Mesothelial cell of epicardium (in vitro differentiated cells): ENCODE data around the gene HDAC4. TPM values are rescaled to one million over a fixed set of nuclear protein-coding genes. Genes with fewer than 3 reads are reported as not detected.

Experiments used
- DNase-seq, 2 experiments: peaks; one replicate each; pipeline ENCODE4 v3.0.0; 2021; ENCODE audit warnings: low spot score in 2 of 2; ENCODE audit not compliant: unreplicated experiment in 2 of 2
- H3K27ac Mint-ChIP-seq: 2 replicates; pipeline ENCODE4 v1.8.0; 2021; ENCODE audit warnings: mixed read lengths
- H3K27me3 Mint-ChIP-seq: 2 replicates; pipeline ENCODE4 v1.8.0; 2021; ENCODE audit warnings: low read depth, mixed read lengths
- H3K36me3 Mint-ChIP-seq: 2 replicates; pipeline ENCODE4 v1.8.0; 2021; ENCODE audit warnings: mixed read lengths
- H3K4me1 Mint-ChIP-seq: 2 replicates; pipeline ENCODE4 v1.8.0; 2021; ENCODE audit warnings: mixed read lengths
- H3K4me3 Mint-ChIP-seq: 2 replicates; pipeline ENCODE4 v1.8.0; 2021; ENCODE audit warnings: mild to moderate bottlenecking, moderate library complexity, mixed read lengths
- H3K9me3 Mint-ChIP-seq: 2 replicates; pipeline ENCODE4 v1.8.0; 2021; ENCODE audit warnings: mixed read lengths
- CTCF ChIP-seq: fragments of 200-600 bp; sonication (generic); IDR thresholded peaks from one replicate; pipeline ENCODE4 v1.5.0; 2021; ENCODE audit warnings: antibody characterized with exemption; ENCODE audit not compliant: unreplicated experiment
- total RNA-seq: library from RNA; stranded (reverse); gene quantifications from 3 replicates; pipeline ENCODE4 v1.2.1, GENCODE V29; 2021

The HDAC4 gene
- total RNA-seq, 1 donor from 2014 or later, result 59.2 TPM

DNA sequence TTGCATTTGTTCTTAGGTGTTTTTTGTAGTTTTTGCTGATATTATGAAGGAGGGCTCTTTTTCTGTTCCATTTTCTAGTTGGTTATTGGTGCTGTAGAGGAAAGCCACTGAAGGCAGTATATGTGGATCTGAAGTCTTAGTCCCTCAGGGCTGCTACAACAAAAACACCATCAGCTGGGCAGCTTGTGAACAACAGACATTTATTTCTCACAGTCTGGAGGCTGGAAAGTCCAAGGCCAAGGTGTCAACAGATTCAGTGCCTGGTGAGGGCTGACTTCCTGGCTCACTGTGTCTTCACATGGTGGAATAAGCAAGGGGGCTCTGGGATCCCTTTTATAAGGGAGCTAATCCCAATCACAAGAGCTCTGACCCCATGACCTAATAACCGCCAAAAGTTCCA is 31.4 kb upstream of the HDAC4 start:
- TF ChIP-seq CTCF, result no peak
- H3K36me3 Mint-ChIP-seq, result no peaks in the 10 kb centered on the region
- H3K9me3 Mint-ChIP-seq, result peaks cover 20% of the 10 kb centered on the region
- H3K4me1 Mint-ChIP-seq, result peaks cover 2% of the 10 kb centered on the region
- peaks cover 21% of the 10 kb centered on the region for H3K27me3 Mint-ChIP-seq
- no peak overlapping the region for H3K4me3 Mint-ChIP-seq
- H3K27ac Mint-ChIP-seq, result no peak overlapping the region
- DNase-seq, result no peak

DNA sequence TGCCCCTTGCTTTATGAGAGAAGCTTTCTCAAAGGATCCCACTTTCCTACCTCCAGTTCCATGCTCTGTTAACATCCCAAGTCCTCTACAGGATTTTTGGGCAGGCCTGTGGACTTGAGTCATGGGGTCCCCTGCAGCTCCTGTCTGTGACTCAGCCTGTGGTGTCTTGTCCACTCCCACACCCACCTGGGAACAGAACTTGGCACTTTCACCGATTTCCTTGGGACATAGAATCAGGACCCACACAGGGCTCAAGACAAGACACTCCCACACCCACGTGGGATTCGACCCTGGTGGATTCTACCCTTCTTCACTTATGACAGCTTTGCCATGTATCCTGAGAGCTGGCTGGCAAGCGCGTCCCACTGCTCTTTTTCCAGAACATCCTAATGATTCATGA is 30.7 kb upstream of the HDAC4 start:
- Mint-ChIP-seq H3K27me3 (peaks cover 23% of the 10 kb centered on the region), H3K27ac (no peak overlapping the region), H3K36me3 (no peaks in the 10 kb centered on the region), H3K4me1 (peaks cover 2% of the 10 kb centered on the region), H3K9me3 (peaks cover 18% of the 10 kb centered on the region), H3K4me3 (no peak overlapping the region)
- DNase-seq, result no peak
- no peak for TF ChIP-seq CTCF

GRCh38 chr2:239429473-239430350 is 28.9 kb upstream of the HDAC4 start:
- Mint-ChIP-seq H3K27me3 (peaks cover 29% of the 10 kb centered on the region), H3K4me1 (peaks cover 2% of the 10 kb centered on the region), H3K4me3 (no peak overlapping the region), H3K36me3 (no peaks in the 10 kb centered on the region), H3K9me3 (peaks cover 16% of the 10 kb centered on the region), H3K27ac (no peak overlapping the region)
- no peak for TF ChIP-seq CTCF
- no peak for DNase-seq

GRCh38 chr2:239425631-239426030 is 24.8 kb upstream of the HDAC4 start:
- H3K36me3 Mint-ChIP-seq, result no peaks in the 10 kb centered on the region
- DNase-seq, result no peak
- no peak overlapping the region for H3K4me3 Mint-ChIP-seq
- H3K9me3 Mint-ChIP-seq, result no peaks in the 10 kb centered on the region
- no peak for TF ChIP-seq CTCF
- H3K27ac Mint-ChIP-seq, result no peak overlapping the region
- peaks cover 23% of the 10 kb centered on the region for H3K27me3 Mint-ChIP-seq
- H3K4me1 Mint-ChIP-seq, result peaks cover 2% of the 10 kb centered on the region

DNA sequence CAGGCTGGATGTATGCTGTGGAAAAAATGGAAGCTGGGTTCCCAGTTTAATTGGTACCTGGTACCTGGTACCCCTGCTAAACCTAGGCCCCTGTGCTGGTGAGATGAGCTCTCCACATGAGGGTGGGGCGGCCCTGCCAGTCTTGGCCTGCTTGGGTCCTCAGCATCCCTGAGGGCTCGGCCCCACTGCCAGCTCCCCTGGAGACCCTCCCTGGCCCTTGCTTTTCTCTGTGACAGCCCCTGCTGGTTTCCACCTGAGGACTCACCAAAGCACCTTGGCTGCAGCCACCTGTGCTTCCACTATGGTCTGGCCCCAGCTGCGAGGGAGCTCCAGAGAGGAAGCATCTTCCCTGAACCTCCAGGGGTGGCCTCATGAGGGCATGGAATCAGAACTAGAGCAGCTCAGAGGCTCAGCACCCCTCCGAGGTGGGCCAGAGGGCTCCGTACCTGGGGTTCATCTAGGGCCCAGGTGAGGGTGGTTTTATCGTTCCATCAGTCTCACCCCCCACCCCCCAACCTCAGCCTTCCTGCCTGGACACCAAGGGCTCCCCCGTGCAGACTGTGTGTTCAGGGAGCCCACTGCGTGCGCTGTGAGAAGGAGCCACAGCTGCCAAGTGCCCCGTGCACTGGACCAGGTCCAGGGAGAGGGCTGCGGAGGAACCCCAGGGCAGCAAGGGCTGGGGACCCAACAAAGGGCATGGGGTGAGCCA is 23.7 kb upstream of the HDAC4 start:
- Mint-ChIP-seq H3K27me3 (peaks cover 30% of the 10 kb centered on the region), H3K4me3 (no peak overlapping the region), H3K36me3 (no peaks in the 10 kb centered on the region), H3K27ac (no peak overlapping the region), H3K9me3 (no peaks in the 10 kb centered on the region), H3K4me1 (peaks cover 2% of the 10 kb centered on the region)
- TF ChIP-seq CTCF, result no peak
- no peak for DNase-seq
